ENCODE data around the gene ZBTB7C. TPM values are rescaled to one million over a fixed set of nuclear protein-coding genes. Genes with fewer than 3 reads are reported as not detected.

Gene ZBTB7C
- total RNA-seq, 2 donors from 2014 or later: 1.3 to 2.3 TPM

DNA sequence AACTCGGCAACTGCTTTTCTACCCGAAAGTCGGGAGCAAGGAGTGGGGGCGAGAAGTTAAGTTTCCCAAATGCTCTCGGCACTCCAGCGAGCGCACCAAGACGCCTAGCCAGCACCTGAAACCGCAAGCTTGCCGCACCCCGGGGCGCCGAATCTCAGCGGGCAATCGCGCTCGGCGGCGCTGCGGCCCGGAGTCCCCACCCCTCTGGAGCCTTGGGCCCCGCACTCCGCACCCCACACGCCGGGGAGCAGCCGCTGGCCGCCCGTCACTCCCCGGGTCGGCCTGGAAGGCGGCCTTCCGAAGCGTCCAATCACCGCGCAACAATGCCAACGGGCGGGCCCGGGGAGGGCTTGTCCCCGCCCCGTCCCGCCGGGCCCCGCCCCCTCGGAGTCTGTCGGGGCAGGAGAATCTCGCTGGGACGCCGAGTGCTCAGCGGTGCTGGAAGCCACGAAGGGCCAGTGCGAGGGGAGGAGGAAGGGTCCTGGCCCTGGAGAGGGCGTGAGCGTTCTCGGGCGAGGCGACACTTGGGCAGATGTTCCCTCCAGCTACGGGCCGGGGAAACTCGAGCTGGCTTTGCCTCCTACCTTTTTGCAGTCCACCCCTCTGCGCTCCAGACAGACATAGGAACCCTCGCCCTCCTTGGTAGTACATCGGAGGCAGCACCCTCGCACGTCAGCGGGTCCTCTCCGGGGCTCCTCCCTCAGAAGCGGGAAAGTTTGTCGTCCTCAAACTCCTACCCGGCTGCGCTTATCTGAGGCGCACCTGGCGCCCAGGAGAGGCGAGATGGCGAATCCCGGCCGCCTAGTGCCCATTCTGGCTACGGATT lies 1.1 kb upstream of the ZBTB7C start:
- WGBS, 2 donors: 0 to 1% methylated on average over 34 to 59 of the region's 77 CpGs
- Histone ChIP-seq H3K4me1 (peaks cover 17% of the 10 kb centered on the region), H3K27me3 (peaks cover 0 to 21% of the 10 kb centered on the region in 2 donors), H3K9me3 (no peaks in the 10 kb centered on the region), H3K36me3 (replicated peaks in 1 of 2; ENCODE audit: insufficient read depth in 1 of 2, low read depth in 2 of 2) (no peaks in the 10 kb centered on the region), H3K4me3 (peak overlapping the region; percentile 77 to 81), H3K27ac (peak overlapping the region in 2 of 4 donors; percentile 22 to 29)
- TF ChIP-seq POLR2A (IDR thresholded peaks at IDR 0.05): peak in 1 of 3 donors; percentile 21
- TF ChIP-seq, protein P1, sequence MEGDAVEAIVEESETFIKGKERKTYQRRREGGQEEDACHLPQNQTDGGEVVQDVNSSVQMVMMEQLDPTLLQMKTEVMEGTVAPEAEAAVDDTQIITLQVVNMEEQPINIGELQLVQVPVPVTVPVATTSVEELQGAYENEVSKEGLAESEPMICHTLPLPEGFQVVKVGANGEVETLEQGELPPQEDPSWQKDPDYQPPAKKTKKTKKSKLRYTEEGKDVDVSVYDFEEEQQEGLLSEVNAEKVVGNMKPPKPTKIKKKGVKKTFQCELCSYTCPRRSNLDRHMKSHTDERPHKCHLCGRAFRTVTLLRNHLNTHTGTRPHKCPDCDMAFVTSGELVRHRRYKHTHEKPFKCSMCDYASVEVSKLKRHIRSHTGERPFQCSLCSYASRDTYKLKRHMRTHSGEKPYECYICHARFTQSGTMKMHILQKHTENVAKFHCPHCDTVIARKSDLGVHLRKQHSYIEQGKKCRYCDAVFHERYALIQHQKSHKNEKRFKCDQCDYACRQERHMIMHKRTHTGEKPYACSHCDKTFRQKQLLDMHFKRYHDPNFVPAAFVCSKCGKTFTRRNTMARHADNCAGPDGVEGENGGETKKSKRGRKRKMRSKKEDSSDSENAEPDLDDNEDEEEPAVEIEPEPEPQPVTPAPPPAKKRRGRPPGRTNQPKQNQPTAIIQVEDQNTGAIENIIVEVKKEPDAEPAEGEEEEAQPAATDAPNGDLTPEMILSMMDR (IDR thresholded peaks at IDR 0.05): peak in 1 of 7 experiments; percentile 14
- peak; percentile 89 to 93 (median 89) for DNase-seq
- intact Hi-C loops (cut with DNase I): no loop called here
- ATAC-seq: peak; percentile 95

DNA sequence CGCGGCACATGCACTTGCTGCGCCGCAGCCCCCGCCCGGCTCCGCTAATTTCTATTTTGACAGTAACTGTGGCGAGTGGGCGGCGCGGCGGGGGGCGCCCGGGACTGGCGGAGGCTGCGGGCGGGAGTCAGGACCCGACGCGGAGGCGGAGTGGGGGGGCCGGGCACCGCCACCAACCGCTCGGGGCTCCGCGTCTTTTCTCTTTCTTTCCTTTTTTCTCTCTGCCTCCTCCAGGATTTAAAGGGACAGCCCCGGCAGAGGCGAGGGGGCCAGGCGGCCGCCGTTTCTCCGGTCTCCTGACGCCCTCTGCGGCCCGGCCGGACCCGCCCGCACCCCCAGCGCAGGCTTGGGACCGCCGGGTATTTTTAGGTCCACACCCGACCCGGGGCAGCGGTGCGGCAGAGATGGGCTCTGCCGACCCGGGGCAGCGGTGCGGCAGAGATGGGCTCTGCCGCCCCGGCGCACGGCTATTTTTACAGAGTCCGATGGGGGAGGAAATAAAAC lies 460 bp upstream of the ZBTB7C start:
- Histone ChIP-seq H3K4me3 (peak overlapping the region; percentile 77 to 81), H3K4me1 (peaks cover 17% of the 10 kb centered on the region), H3K27ac (peak overlapping the region in 2 of 4 donors; percentile 22 to 29), H3K36me3 (replicated peaks in 1 of 2; ENCODE audit: insufficient read depth in 1 of 2, low read depth in 2 of 2) (no peaks in the 10 kb centered on the region), H3K9me3 (no peaks in the 10 kb centered on the region), H3K27me3 (peaks cover 0 to 21% of the 10 kb centered on the region in 2 donors)
- 0 to 1% methylated on average over 38 to 51 of the region's 55 CpGs for WGBS, 2 donors
- TF ChIP-seq, protein P1 (IDR thresholded peaks at IDR 0.05): no peak
- no peak for TF ChIP-seq POLR2A (IDR thresholded peaks at IDR 0.05)
- ATAC-seq (peak; percentile 29), DNase-seq (peak in 2 of 4 donors; percentile 20 to 23)
- intact Hi-C loops (cut with DNase I): no loop called here

DNA sequence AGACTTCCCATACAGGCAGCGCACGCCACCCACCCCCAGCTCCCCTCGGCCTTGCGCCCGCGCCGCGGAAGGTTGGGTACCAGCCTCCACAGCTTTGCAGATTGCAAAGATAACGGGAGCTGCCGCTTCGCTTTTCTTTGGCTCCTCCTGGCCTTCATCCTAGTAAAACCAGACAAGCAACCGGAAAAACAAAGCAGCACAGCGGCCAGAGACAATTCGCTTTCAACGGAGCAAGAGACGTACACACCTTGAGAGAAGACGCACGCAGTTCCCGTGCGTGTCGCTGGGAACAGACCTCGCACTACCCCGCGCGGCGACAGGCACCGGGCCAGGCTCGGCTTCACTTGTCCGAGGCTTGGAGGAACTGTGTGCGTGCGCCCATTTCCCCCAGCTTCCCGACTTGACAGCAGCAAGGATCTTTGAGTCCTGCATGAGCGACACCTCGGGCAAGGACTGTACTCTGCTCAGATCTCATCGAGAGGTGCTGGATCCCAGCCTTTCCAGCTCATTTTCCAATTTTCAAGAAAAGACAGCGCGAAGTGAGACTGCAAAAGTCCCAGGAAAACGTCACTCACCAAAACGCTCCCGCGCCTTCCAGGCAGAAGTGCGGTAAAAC lies 964 bp downstream of the ZBTB7C start:
- H3K9me3 ChIP-seq: no peaks in the 10 kb centered on the region
- peaks cover 0 to 21% of the 10 kb centered on the region in 2 donors for H3K27me3 ChIP-seq
- no peak overlapping the region for H3K4me3 ChIP-seq
- intact Hi-C loops (cut with DNase I): no loop called here
- DNase-seq (peak in 2 of 4 donors; percentile 18 to 29), ATAC-seq (no peak)
- TF ChIP-seq POLR2A (IDR thresholded peaks at IDR 0.05): no peak
- H3K36me3 ChIP-seq (replicated peaks in 1 of 2; ENCODE audit: insufficient read depth in 1 of 2, low read depth in 2 of 2): no peaks in the 10 kb centered on the region
- no peak overlapping the region for H3K27ac ChIP-seq
- WGBS, 2 donors: 3 to 9% methylated on average over 29 to 42 of the region's 42 CpGs
- H3K4me1 ChIP-seq: peaks cover 17% of the 10 kb centered on the region

DNA sequence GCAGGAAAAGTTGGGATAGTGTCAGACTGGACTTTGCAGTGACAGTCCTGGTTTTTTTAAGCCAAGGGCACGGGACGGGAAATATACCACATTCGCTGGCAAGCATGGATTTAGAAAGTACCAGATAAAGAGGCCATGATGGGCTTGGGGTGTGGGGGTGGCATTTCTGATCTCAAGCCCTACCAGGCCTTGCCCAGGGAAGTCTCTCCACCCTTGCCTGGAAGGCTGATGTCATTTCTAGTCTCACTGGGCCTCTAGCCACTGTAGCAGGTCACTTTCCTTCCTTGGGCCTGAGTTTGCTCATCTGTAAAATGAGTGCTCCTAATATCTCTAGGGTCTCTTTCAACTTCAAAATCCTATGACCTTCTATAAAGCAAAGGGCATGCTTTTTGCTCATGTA lies 1.8 kb downstream of the ZBTB7C start:
- Histone ChIP-seq H3K4me1 (peaks cover 17% of the 10 kb centered on the region), H3K27me3 (peaks cover 0 to 21% of the 10 kb centered on the region in 2 donors)
- WGBS, 2 donors: 81 to 86% methylated on average over 3 of the region's 3 CpGs

More for the DNA sequence above, 1.8 kb downstream of the ZBTB7C start:
- Histone ChIP-seq H3K36me3 (replicated peaks in 1 of 2; ENCODE audit: insufficient read depth in 1 of 2, low read depth in 2 of 2) (no peaks in the 10 kb centered on the region), H3K27ac (no peak overlapping the region), H3K4me3 (no peak overlapping the region), H3K9me3 (no peaks in the 10 kb centered on the region)
- DNase-seq (no peak), ATAC-seq (no peak)
- TF ChIP-seq POLR2A (IDR thresholded peaks at IDR 0.05): no peak
- TF ChIP-seq, protein P1 (IDR thresholded peaks at IDR 0.05): no peak
- intact Hi-C loops (cut with DNase I): no loop called here

Measured in body of pancreas (tissue), 4 donors.